GM19452 (cell line): ENCODE results near the gene GPR62.
A peak's percentile ranks its signal among the peaks of the same experiment; 100 is the strongest.
"Not testable (repeated sequence)": the region's sequence is repeated elsewhere in the genome, so short reads cannot be mapped to it uniquely, and the experiment has no call there.

ENCODE experiments used
- ATAC-seq: cut with Tn5 transposase; IDR thresholded peaks from one replicate; pipeline ENCODE4 v1.9.1; 2021; ENCODE audit not compliant: unreplicated experiment

GPR62 gene

GRCh38 chr3:51970606-51971300 is 15.6 kb downstream of the GPR62 start:
- ATAC-seq: no peak

- ATAC-seq: no peak
Measured at GRCh38 chr3:51971350-51971749, 16.2 kb downstream of the GPR62 start.

- no peak for ATAC-seq
Measured at GRCh38 chr3:51974277-51974962, 19.2 kb downstream of the GPR62 start.

GRCh38 chr3:51974963-51975851 is 20.0 kb downstream of the GPR62 start, which contains the start of gene ABHD14A:
Gene ABHD14A (plus strand): TSS chr3:51975064. CDS start chr3:51975136, 72 bp downstream.
- peak; percentile 64 for ATAC-seq

GRCh38 chr3:51975852-51976549 is 20.8 kb downstream of the GPR62 start:
- no peak for ATAC-seq

GRCh38 chr3:51977446-51978142 is 22.4 kb downstream of the GPR62 start:
- no peak for ATAC-seq

- no peak for ATAC-seq
Measured at GRCh38 chr3:51978143-51978502, 22.9 kb downstream of the GPR62 start.

- ATAC-seq: no peak
Measured at GRCh38 chr3:51980253-51980652, 25.1 kb downstream of the GPR62 start.

- ATAC-seq: peak; percentile 55
Measured at GRCh38 chr3:51982352-51982837, 27.2 kb downstream of the GPR62 start.

- peak; percentile 79 for ATAC-seq
Measured at GRCh38 chr3:51982838-51983577, 27.8 kb downstream of the GPR62 start, which contains the start of gene ACY1. Gene ACY1 (plus strand): TSS chr3:51983535. CDS start chr3:51984065, 530 bp downstream.

GRCh38 chr3:51983578-51984268 is 28.5 kb downstream of the GPR62 start:
- no peak for ATAC-seq

- ATAC-seq: no peak
Measured at GRCh38 chr3:51984269-51984647, 29.1 kb downstream of the GPR62 start.

- ATAC-seq: no peak
Measured at GRCh38 chr3:51985063-51985462, 29.9 kb downstream of the GPR62 start.

GRCh38 chr3:51986010-51986947 is 31.1 kb downstream of the GPR62 start:
- no peak for ATAC-seq

GRCh38 chr3:51987568-51987967 is 32.4 kb downstream of the GPR62 start:
- no peak for ATAC-seq

- ATAC-seq: no peak
Measured at GRCh38 chr3:51988286-51989146, 33.3 kb downstream of the GPR62 start.

GRCh38 chr3:51990501-51990971 is 35.4 kb downstream of the GPR62 start:
- not testable (repeated sequence) for ATAC-seq
